H1 (cell line): ENCODE measurements around the gene LRRK1. TPM values are rescaled to one million over a fixed set of nuclear protein-coding genes. Genes with fewer than 3 reads are reported as not detected.

Experiments used
- CHD7 ChIP-seq: fragments of 300-600 bp; sonication (generic); IDR thresholded peaks from 2 replicates; pipeline ENCODE4 v1.7.1; 2012; ENCODE audit warnings: low read length, moderate library complexity, mild to moderate bottlenecking, inconsistent platforms; ENCODE audit not compliant: insufficient replicate concordance
- GTF2F1 ChIP-seq: IDR thresholded peaks from 2 replicates; pipeline ENCODE4 v1.6.1; 2012; ENCODE audit warnings: low read depth, low read length, improper control_type of control experiment, borderline replicate concordance
- KDM5A ChIP-seq: fragments of 200-600 bp; IDR thresholded peaks from 2 replicates; pipeline ENCODE4 v1.7.1; 2012; ENCODE audit warnings: mild to moderate bottlenecking, low read length, inconsistent platforms, mixed read lengths
- PHF8 ChIP-seq: fragments of 200-600 bp; sonication (generic); conservative IDR thresholded peaks from 2 replicates; pipeline ENCODE4 v1.7.1; 2012; ENCODE audit warnings: low read depth, mild to moderate bottlenecking, inconsistent platforms, low read length, moderate library complexity
- POLR2A ChIP-seq, 2 experiments: IDR thresholded peaks; 1 replicate in 1 of 2; 2 replicates in 1 of 2; pipeline ENCODE4 v1.6.1; 2011; ENCODE audit warnings: low read depth in 2 of 2, low read length in 2 of 2, mild to moderate bottlenecking in 2 of 2; ENCODE audit errors: control extremely low read depth in 1 of 2
- RXRA ChIP-seq: IDR thresholded peaks from 2 replicates; pipeline ENCODE4 v1.6.1; 2011; ENCODE audit warnings: low read depth, mild to moderate bottlenecking, low read length, moderate library complexity; ENCODE audit not compliant: insufficient read depth
- SIN3A ChIP-seq, 2 experiments: IDR thresholded peaks in 1 of 2; conservative IDR thresholded peaks in 1 of 2; 2 replicates each; pipeline ENCODE4 v1.6.1; 2011 to 2012; ENCODE audit warnings: low read length in 2 of 2, improper control_type of control experiment in 1 of 2, low read depth in 1 of 2, mild to moderate bottlenecking in 1 of 2
- TBP ChIP-seq: IDR thresholded peaks from 2 replicates; pipeline ENCODE4 v1.6.1; 2011; ENCODE audit warnings: low read depth, low read length, improper control_type of control experiment
- polyA plus RNA-seq, 7 experiments: library from polyadenylated mRNA; depleted of rRNA in 3 of 7; stranded (reverse) in 5 of 7; unstranded in 2 of 7; fragments of >200 nt in 5 of 7; fragments of 200-250 nt in 2 of 7; gene quantifications; 1 replicate in 5 of 7; 2 replicates in 1 of 7; 4 replicates in 1 of 7; pipeline versions ENCODE4 v1.2.1 to v1.2.3, GENCODE V29; 2011 to 2013; ENCODE audit warnings: missing spikeins in 2 of 7, mixed read lengths in 2 of 7
- total RNA-seq: library from RNA; stranded (reverse); fragmentation: NEBNext Ultra II Directional; extraction: Animal tissue kit (Norgen Biotek cat#: 25700); gene quantifications from 2 replicates; pipeline ENCODE4 v1.2.1, GENCODE V29; 2021
- TF ChIP-seq, protein P1 (sequence below): IDR thresholded peaks from 2 replicates; pipeline ENCODE4 v1.6.1; 2012; ENCODE audit warnings: inconsistent platforms

The LRRK1 gene
- total and polyA plus RNA-seq, 2 of the 8 experiments (the other 6 are each of a cell fraction or from before 2014, with no cell fraction given), result 1.2 to 3.6 TPM

- TF ChIP-seq CHD7, result no peak
- TF ChIP-seq PHF8, result no peak
- TF ChIP-seq TBP, result no peak
- no peak for TF ChIP-seq GTF2F1
- no peak for TF ChIP-seq POLR2A (IDR thresholded peaks at IDR 0.05; ENCODE audit: control extremely low read depth in 1 of 2, low read depth in 2 of 2, low read length in 2 of 2)
- no peak for TF ChIP-seq KDM5A
- TF ChIP-seq SIN3A (conservative IDR thresholded peaks at IDR 0.05 in 1 of 2, IDR thresholded peaks at IDR 0.05 in 1 of 2; ENCODE audit: low read depth in 1 of 2, low read length in 2 of 2), result no peak
- TF ChIP-seq RXRA, result no peak
- TF ChIP-seq, protein P1, sequence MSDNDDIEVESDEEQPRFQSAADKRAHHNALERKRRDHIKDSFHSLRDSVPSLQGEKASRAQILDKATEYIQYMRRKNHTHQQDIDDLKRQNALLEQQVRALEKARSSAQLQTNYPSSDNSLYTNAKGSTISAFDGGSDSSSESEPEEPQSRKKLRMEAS, result no peak
- TF ChIP-seq, all 59 proteins: peak for 0
Measured at GRCh38 chr15:101031213-101031612, 112.1 kb downstream of the LRRK1 start (continued).
